Panc1 (cell line): ENCODE data around the gene HOXC6.

Experiments used
- POLR2AphosphoS5 ChIP-seq: IDR thresholded peaks from 2 replicates; pipeline ENCODE4 v1.6.1; 2012; ENCODE audit warnings: mild to moderate bottlenecking, low read depth, low read length, moderate library complexity
- TF ChIP-seq, protein P1 (sequence below): fragments of 450-650 bp; IDR thresholded peaks from 2 replicates; pipeline ENCODE4 v1.5.1; 2017; ENCODE audit warnings: mild to moderate bottlenecking

DNA sequence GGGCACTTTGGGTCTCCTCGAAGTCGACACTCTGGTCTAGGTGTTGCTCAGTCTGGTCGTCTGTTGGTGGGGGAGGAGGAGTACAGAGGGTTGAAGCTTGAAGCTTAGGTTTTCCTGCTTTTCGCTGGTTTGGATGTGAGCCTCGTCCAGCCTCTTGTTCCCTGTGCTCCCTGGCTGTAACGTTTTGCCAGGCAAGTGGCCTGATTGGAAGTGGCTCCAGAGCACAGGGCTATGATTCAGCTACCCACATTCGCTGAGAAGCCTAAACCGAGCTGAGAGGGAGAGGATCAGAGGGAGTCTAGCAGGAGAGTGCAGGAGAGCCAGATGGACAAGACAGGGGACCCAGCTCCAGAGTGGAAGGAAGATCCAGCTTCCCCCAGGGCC, 37.2 kb upstream of the HOXC6 start:
- TF ChIP-seq, protein P1, sequence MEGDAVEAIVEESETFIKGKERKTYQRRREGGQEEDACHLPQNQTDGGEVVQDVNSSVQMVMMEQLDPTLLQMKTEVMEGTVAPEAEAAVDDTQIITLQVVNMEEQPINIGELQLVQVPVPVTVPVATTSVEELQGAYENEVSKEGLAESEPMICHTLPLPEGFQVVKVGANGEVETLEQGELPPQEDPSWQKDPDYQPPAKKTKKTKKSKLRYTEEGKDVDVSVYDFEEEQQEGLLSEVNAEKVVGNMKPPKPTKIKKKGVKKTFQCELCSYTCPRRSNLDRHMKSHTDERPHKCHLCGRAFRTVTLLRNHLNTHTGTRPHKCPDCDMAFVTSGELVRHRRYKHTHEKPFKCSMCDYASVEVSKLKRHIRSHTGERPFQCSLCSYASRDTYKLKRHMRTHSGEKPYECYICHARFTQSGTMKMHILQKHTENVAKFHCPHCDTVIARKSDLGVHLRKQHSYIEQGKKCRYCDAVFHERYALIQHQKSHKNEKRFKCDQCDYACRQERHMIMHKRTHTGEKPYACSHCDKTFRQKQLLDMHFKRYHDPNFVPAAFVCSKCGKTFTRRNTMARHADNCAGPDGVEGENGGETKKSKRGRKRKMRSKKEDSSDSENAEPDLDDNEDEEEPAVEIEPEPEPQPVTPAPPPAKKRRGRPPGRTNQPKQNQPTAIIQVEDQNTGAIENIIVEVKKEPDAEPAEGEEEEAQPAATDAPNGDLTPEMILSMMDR, result no peak
- peak; percentile 50; the same call in 1 of the 2 replicates for TF ChIP-seq POLR2AphosphoS5
